ENCODE data around the gene CYBC1. TPM values are rescaled to one million over a fixed set of nuclear protein-coding genes. Genes with fewer than 3 reads are reported as not detected.

The CYBC1 gene
- polyA plus RNA-seq, 1 donor (not counting 4 experiments of a cell fraction or from before 2014, with no cell fraction given) = 30.2 TPM

DNA sequence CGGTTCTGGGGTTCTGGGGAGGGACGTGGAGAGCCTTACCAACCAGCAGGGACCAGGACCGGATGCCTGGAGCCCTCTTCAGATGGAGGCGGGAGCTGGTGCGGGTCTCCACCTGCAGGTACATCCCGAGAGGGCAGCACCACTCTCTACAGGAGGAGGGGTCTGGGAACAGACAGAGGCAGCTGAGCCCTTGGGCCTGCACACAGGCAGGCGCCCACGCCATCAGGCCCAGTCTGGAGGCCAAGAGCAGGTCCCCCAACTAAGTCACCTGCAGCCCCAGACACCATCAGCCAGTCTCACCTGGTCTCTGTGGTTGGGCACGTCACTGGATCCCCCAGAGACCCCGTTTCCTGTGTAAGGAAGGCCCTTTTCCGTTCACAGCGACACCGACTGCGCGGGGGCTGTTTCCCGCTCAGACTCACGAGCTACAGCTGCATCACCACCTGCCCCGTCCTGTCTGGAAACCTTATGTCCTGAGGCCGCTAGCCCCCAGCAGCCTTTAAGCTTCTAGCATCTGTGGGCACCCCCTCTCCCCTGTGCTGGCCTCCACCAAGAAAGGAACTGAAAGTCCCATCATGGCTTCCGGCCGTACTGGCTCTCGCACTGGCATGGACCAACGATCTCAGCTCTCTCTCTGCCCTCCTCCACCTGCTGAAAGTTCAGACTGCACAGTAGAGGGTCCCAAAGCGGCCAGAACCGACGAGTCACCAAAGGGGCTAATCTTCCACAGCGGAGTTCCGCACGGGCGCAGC lies 1.2 kb downstream of the CYBC1 start:
- H3K9me1 ChIP-seq (ENCODE audit: control insufficient read depth, extremely low read depth, insufficient read depth, low read length) = no peaks in the 10 kb centered on the region
- H3K4me3 ChIP-seq (ENCODE audit: control insufficient read depth in 2 of 3, extremely low read depth in 1 of 3, insufficient read depth in 2 of 3, low read depth in 1 of 3, low read length in 3 of 3) = peak overlapping the region in 2 of 3 experiments; percentile 83 to 85
- H4K20me1 ChIP-seq (ENCODE audit: control insufficient read depth, extremely low read depth, insufficient read depth, low read length) = no peaks in the 10 kb centered on the region
- TF ChIP-seq CTCF (optimal IDR thresholded peaks at IDR 0.05 in 1 of 3, IDR thresholded peaks at IDR 0.05 in 1 of 3, conservative IDR thresholded peaks at IDR 0.05 in 1 of 3; ENCODE audit: extremely low read depth in 1 of 3, insufficient read depth in 2 of 3, low read length in 3 of 3) (no peak), EZH2 (IDR thresholded peaks at IDR 0.05; ENCODE audit: low read length) (no peak)
- H3K9me3 ChIP-seq (ENCODE audit: control insufficient read depth, low read depth, low read length) = no peaks in the 10 kb centered on the region
- H3K79me2 ChIP-seq (ENCODE audit: control insufficient read depth, insufficient read depth, low read length) = peaks cover 12% of the 10 kb centered on the region
- H3K27ac ChIP-seq (ENCODE audit: control insufficient read depth, insufficient read depth, low read length) = no peak overlapping the region
- dilution Hi-C loops (cut with MboI; ENCODE audit: extremely low pct_ligation_motif_present, low sequenced_read_pairs) = no loop called here
- H3K9ac ChIP-seq (ENCODE audit: control insufficient read depth, extremely low read depth, insufficient read depth, low read length) = no peak overlapping the region
- FAIRE-seq = no peak
- H3K4me2 ChIP-seq (ENCODE audit: control insufficient read depth, extremely low read depth, insufficient read depth, low read depth, low read length) = peak overlapping the region; percentile 82
- no peak overlapping the region for H2AFZ ChIP-seq (ENCODE audit: control insufficient read depth, low read length)
- H3K27me3 ChIP-seq (ENCODE audit: control insufficient read depth, extremely low read depth, insufficient read depth, low read length) = no peaks in the 10 kb centered on the region
- H3K4me1 ChIP-seq (ENCODE audit: control insufficient read depth, extremely low read depth, insufficient read depth, low read length) = peaks cover 16% of the 10 kb centered on the region
- H3K36me3 ChIP-seq (ENCODE audit: control insufficient read depth in 2 of 2, extremely low read depth in 1 of 2, insufficient read depth in 2 of 2, low read length in 2 of 2) = peaks cover 2 to 5% of the 10 kb centered on the region in 2 experiments
- DNase-seq (ENCODE audit: low read depth, low spot score) = no peak

DNA sequence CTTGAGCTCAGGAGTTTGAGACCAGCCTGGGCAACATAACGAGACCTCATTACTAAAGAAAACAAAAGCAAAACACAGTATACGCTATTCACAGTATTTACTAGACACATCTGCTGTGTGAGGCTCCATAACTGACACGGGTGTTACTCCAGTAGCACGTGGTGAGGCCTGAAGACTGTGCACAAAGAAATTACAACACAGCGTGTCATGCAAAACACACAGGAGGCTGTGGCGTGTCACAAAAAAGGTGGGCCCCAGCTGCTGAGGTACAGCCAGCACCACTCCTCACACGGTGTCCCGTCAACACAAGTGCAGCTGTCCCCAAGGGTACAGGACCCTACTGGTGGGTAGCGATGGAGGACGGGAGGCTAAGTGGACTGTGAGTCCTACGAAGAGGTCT lies 2.7 kb downstream of the CYBC1 start:
- no peak for DNase-seq (ENCODE audit: low read depth, low spot score)
- Histone ChIP-seq H3K27me3 (ENCODE audit: control insufficient read depth, extremely low read depth, insufficient read depth, low read length) (no peaks in the 10 kb centered on the region), H2AFZ (ENCODE audit: control insufficient read depth, low read length) (no peak overlapping the region), H3K9me1 (ENCODE audit: control insufficient read depth, extremely low read depth, insufficient read depth, low read length) (no peaks in the 10 kb centered on the region), H3K9me3 (ENCODE audit: control insufficient read depth, low read depth, low read length) (no peaks in the 10 kb centered on the region), H3K4me1 (ENCODE audit: control insufficient read depth, extremely low read depth, insufficient read depth, low read length) (peaks cover 16% of the 10 kb centered on the region), H3K4me2 (ENCODE audit: control insufficient read depth, extremely low read depth, insufficient read depth, low read depth, low read length) (no peak overlapping the region), H3K79me2 (ENCODE audit: control insufficient read depth, insufficient read depth, low read length) (peaks cover 12% of the 10 kb centered on the region), H3K9ac (ENCODE audit: control insufficient read depth, extremely low read depth, insufficient read depth, low read length) (no peak overlapping the region), H3K4me3 (ENCODE audit: control insufficient read depth in 2 of 3, extremely low read depth in 1 of 3, insufficient read depth in 2 of 3, low read depth in 1 of 3, low read length in 3 of 3) (no peak overlapping the region), H3K27ac (ENCODE audit: control insufficient read depth, insufficient read depth, low read length) (no peak overlapping the region), H3K36me3 (ENCODE audit: control insufficient read depth in 2 of 2, extremely low read depth in 1 of 2, insufficient read depth in 2 of 2, low read length in 2 of 2) (peaks cover 3 to 10% of the 10 kb centered on the region in 2 experiments), H4K20me1 (ENCODE audit: control insufficient read depth, extremely low read depth, insufficient read depth, low read length) (no peaks in the 10 kb centered on the region)
- dilution Hi-C loops (cut with MboI; ENCODE audit: extremely low pct_ligation_motif_present, low sequenced_read_pairs) = no loop called here
- no peak for TF ChIP-seq CTCF (optimal IDR thresholded peaks at IDR 0.05 in 1 of 3, IDR thresholded peaks at IDR 0.05 in 1 of 3, conservative IDR thresholded peaks at IDR 0.05 in 1 of 3; ENCODE audit: extremely low read depth in 1 of 3, insufficient read depth in 2 of 3, low read length in 3 of 3)
- no peak for TF ChIP-seq EZH2 (IDR thresholded peaks at IDR 0.05; ENCODE audit: low read length)
- FAIRE-seq = no peak

All from keratinocyte (primary cell).